ENCODE data around the gene PLEKHH2. TPM values are rescaled to one million over a fixed set of nuclear protein-coding genes. Genes with fewer than 3 reads are reported as not detected.

The PLEKHH2 gene
- total RNA-seq, 1 donor from 2014 or later = 27.5 TPM

DNA sequence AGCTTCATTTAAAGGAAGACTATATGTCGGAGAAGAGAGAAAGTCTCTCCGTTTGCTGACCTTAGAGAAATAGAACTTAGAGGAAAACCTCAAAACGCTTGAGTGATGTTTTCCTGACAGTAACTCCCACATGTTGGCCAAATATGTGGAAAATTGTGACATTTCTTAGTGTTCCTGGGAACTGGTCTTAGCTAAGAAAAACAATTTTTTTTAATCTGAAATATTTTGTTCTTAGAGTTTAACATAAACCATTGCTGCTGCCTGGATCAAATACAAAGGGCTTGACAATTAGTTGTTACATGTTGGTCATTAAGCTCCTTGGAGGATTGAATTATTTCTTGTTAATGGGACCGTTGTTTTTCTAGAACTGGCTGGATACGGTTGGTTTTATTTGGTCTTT lies 153.1 kb downstream of the PLEKHH2 start:
- intact Hi-C loops (cut with DNase I) = no loop called here
- no peak for DNase-seq (ENCODE audit: extremely low spot score in 2 of 2)
- H3K36me3 ChIP-seq = peaks cover 0 to 23% of the 10 kb centered on the region in 2 donors
- peak overlapping the region; percentile 42 for H3K27ac ChIP-seq
- no peaks in the 10 kb centered on the region for H3K9me3 ChIP-seq
- TF ChIP-seq CTCF (IDR thresholded peaks at IDR 0.05) = no peak
- peak in 1 of 2 donors; percentile 17 for TF ChIP-seq POLR2AphosphoS5 (IDR thresholded peaks at IDR 0.05; ENCODE audit: insufficient read depth in 1 of 2, low read depth in 1 of 2)
- TF ChIP-seq POLR2A (IDR thresholded peaks at IDR 0.05) = no peak
- no peak overlapping the region for H3K4me3 ChIP-seq
- no peaks in the 10 kb centered on the region for H3K4me1 ChIP-seq
- no peaks in the 10 kb centered on the region for H3K27me3 ChIP-seq

DNA sequence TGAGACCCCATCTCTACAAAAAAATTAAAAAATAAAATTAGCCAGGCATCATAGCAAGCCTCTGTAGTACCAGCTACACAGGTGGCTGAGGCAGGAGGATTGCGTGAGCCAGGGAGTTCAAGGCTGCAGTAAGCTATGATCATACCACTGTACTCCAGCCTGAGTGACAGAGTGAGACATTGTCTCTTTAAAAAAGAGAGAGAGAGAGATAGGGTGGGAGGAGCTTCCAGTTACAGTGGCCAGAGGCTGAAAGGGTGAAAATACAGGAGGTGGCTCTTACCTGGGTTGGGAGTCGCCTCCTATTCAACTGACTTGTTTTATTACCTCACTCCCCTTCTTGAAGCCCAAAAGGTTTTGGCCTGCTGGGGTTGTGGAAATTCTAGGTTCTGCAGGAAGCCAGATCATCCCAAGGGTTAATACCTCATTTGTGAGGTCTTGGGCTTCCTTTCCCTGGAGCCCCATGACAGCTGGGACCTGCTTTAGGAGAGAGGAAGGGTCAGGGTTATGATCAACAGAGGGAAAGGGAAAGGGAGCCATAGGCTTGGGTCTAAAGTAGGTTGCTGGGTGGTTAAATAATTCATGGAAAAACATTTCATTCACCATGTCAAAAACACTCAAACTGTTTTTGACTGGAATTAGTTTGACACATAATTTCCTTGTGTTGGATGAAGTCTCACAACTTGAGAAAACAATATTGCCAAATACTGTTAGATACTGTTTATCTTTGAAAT lies 154.1 kb downstream of the PLEKHH2 start:
- intact Hi-C loops (cut with DNase I) = no loop called here
- DNase-seq (ENCODE audit: extremely low spot score in 2 of 2) = no peak
- TF ChIP-seq CTCF (IDR thresholded peaks at IDR 0.05) (no peak), POLR2A (IDR thresholded peaks at IDR 0.05) (no peak), POLR2AphosphoS5 (IDR thresholded peaks at IDR 0.05; ENCODE audit: insufficient read depth in 1 of 2, low read depth in 1 of 2) (no peak)
- H3K4me3 ChIP-seq = no peak overlapping the region
- H3K27me3 ChIP-seq = no peaks in the 10 kb centered on the region
- no peaks in the 10 kb centered on the region for H3K4me1 ChIP-seq
- no peak overlapping the region for H3K27ac ChIP-seq
- no peaks in the 10 kb centered on the region for H3K9me3 ChIP-seq
- peaks cover 0 to 23% of the 10 kb centered on the region in 2 donors for H3K36me3 ChIP-seq

DNA sequence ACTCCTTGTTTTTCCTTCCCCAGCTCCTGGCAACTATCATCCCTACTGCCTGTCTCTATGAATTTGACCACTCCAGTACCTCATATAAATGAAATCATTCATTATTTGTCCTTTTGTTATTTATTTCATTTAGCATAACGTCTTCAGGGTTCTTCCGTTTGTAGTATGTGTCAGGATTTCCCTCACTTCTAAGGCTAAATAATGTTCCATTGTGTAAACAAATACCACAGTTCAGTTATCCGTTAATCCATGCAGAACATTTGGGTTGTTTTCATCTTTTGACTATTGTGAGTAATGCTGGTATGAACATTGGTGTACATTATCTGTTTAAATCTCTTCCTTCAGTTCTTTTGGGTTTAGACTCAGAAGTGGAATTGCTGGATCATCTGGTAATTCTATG lies 155.6 kb downstream of the PLEKHH2 start:
- intact Hi-C loops (cut with DNase I) = no loop called here
- peaks cover 0 to 14% of the 10 kb centered on the region in 2 donors for H3K36me3 ChIP-seq
- TF ChIP-seq POLR2AphosphoS5 (IDR thresholded peaks at IDR 0.05; ENCODE audit: insufficient read depth in 1 of 2, low read depth in 1 of 2) (no peak), POLR2A (IDR thresholded peaks at IDR 0.05) (no peak), CTCF (IDR thresholded peaks at IDR 0.05) (no peak)

DNA sequence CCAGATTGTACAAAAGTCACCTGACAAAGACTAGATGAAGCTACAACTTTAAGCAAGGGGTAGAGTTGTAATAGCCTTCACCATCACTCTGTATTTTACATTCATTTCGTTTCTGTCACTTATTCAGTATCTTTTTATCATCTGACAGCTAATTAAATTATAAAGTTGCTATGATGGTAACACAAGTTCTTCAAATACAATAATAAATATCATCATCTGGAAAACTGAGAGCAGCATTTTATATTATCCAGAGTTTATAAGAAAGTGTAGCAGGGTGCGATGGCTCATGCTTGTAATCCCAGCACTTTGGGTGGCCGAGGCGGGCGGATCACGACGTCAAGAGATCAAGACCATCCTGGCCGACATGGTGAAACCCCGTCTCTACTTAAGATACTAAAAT lies 157.9 kb downstream of the PLEKHH2 start:
- TF ChIP-seq POLR2A (IDR thresholded peaks at IDR 0.05) (no peak), POLR2AphosphoS5 (IDR thresholded peaks at IDR 0.05; ENCODE audit: insufficient read depth in 1 of 2, low read depth in 1 of 2) (no peak), CTCF (IDR thresholded peaks at IDR 0.05) (no peak)
- Histone ChIP-seq H3K36me3 (peaks cover 0 to 8% of the 10 kb centered on the region in 2 donors), H3K27ac (no peak overlapping the region), H3K9me3 (no peaks in the 10 kb centered on the region), H3K4me3 (no peak overlapping the region), H3K27me3 (no peaks in the 10 kb centered on the region), H3K4me1 (no peaks in the 10 kb centered on the region)
- intact Hi-C loops (cut with DNase I) = no loop called here
- DNase-seq (ENCODE audit: extremely low spot score in 2 of 2) = no peak

More for the DNA sequence above, 155.6 kb downstream of the PLEKHH2 start:
- Histone ChIP-seq H3K4me1 (no peaks in the 10 kb centered on the region), H3K27me3 (no peaks in the 10 kb centered on the region), H3K27ac (no peak overlapping the region), H3K9me3 (no peaks in the 10 kb centered on the region), H3K4me3 (no peak overlapping the region)
- DNase-seq (ENCODE audit: extremely low spot score in 2 of 2) = no peak

- H3K4me3 ChIP-seq = no peak overlapping the region
- H3K36me3 ChIP-seq = peaks cover 0 to 8% of the 10 kb centered on the region in 2 donors
- intact Hi-C loops (cut with DNase I) = no loop called here
- H3K9me3 ChIP-seq = no peaks in the 10 kb centered on the region
- TF ChIP-seq POLR2AphosphoS5 (IDR thresholded peaks at IDR 0.05; ENCODE audit: insufficient read depth in 1 of 2, low read depth in 1 of 2) (no peak), CTCF (IDR thresholded peaks at IDR 0.05) (no peak), POLR2A (IDR thresholded peaks at IDR 0.05) (no peak)
- no peak overlapping the region for H3K27ac ChIP-seq
- DNase-seq (ENCODE audit: extremely low spot score in 2 of 2) = no peak
- H3K4me1 ChIP-seq = no peaks in the 10 kb centered on the region
- H3K27me3 ChIP-seq = no peaks in the 10 kb centered on the region
Observed at GRCh38 chr2:43796206-43796605, 159.1 kb downstream of the PLEKHH2 start.
